IPS-18a (cell line): ENCODE measurements around the gene ABCC12.

Experiments
- H3K27ac ChIP-seq: one replicate; pipeline ENCODE4 v1.5.1; 2013; ENCODE audit warnings: low read length
- H3K27me3 ChIP-seq: one replicate; pipeline ENCODE4 v1.6.1; 2013; ENCODE audit warnings: mild to moderate bottlenecking, low read length; ENCODE audit not compliant: control insufficient read depth, insufficient read depth
- H3K36me3 ChIP-seq: one replicate; pipeline ENCODE4 v1.6.1; 2013; ENCODE audit warnings: low read depth, low read length; ENCODE audit not compliant: control insufficient read depth
- H3K4me1 ChIP-seq: one replicate; pipeline ENCODE4 v1.6.1; 2013; ENCODE audit warnings: low read depth, low read length; ENCODE audit not compliant: control insufficient read depth
- H3K4me3 ChIP-seq: one replicate; pipeline ENCODE4 v1.5.1; 2013; ENCODE audit warnings: low read length
- H3K9ac ChIP-seq: one replicate; pipeline ENCODE4 v1.6.1; 2013; ENCODE audit warnings: mild to moderate bottlenecking, low read length, moderate library complexity
- H3K9me3 ChIP-seq: one replicate; pipeline ENCODE4 v1.6.1; 2013; ENCODE audit warnings: low read depth, low read length; ENCODE audit not compliant: control insufficient read depth

ABCC12 gene

DNA sequence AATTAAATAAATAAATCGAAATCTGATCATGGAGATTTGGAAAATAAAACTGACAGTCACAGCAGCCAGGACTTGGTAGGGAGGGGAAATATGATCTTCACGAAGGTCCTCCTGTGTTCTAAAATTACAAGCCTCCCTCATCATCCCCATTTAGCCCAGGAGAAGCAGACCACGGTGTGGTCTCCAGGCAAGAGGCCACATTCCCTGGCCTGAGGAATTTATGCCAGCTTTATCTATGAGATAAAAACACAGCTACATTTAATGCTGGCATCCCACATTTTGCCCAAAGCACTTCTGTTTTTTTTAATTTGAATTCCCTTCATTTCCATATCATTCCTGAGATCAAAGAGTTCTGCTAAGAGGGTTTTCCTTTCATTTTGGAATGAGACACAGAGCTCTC lies 43.2 kb downstream of the ABCC12 start:
- no peak overlapping the region for H3K27ac ChIP-seq
- H3K36me3 ChIP-seq = no peaks in the 10 kb centered on the region
- H3K27me3 ChIP-seq = no peaks in the 10 kb centered on the region
- no peaks in the 10 kb centered on the region for H3K4me1 ChIP-seq
- no peaks in the 10 kb centered on the region for H3K9me3 ChIP-seq
- no peak overlapping the region for H3K4me3 ChIP-seq
- no peak overlapping the region for H3K9ac ChIP-seq

GRCh38 chr16:48110982-48111381 lies 44.8 kb downstream of the ABCC12 start:
- H3K4me3 ChIP-seq = no peak overlapping the region
- H3K27ac ChIP-seq = no peak overlapping the region
- H3K9me3 ChIP-seq = no peaks in the 10 kb centered on the region
- H3K9ac ChIP-seq = no peak overlapping the region
- H3K4me1 ChIP-seq = no peaks in the 10 kb centered on the region
- no peaks in the 10 kb centered on the region for H3K36me3 ChIP-seq
- no peaks in the 10 kb centered on the region for H3K27me3 ChIP-seq

- Histone ChIP-seq H3K4me3 (no peak overlapping the region), H3K36me3 (no peaks in the 10 kb centered on the region), H3K27me3 (no peaks in the 10 kb centered on the region), H3K9me3 (no peaks in the 10 kb centered on the region), H3K4me1 (no peaks in the 10 kb centered on the region), H3K9ac (no peak overlapping the region), H3K27ac (no peak overlapping the region)
Measured at GRCh38 chr16:48110000-48110399, 45.8 kb downstream of the ABCC12 start.

DNA sequence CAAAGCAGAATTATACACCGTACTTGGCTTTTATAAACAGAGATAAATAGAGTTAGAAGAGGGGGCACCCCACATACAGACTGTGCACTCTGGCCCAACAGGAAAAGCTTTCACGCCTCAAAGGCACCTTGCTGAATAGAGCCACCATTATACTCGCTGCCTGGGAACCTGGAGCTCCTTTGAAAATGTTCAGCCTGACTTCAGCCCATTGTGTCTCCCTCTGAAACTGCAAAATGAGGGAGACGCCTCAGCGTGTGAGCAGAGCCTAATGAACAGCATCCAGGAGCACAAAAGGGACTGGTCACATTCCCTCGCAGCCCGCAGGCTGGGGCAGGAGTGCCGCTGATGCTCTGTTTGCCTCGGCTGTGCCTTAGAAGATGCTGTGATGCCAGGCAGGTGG lies 46.3 kb downstream of the ABCC12 start:
- H3K27me3 ChIP-seq = no peaks in the 10 kb centered on the region
- H3K9me3 ChIP-seq = no peaks in the 10 kb centered on the region
- H3K27ac ChIP-seq = no peak overlapping the region
- no peaks in the 10 kb centered on the region for H3K36me3 ChIP-seq
- H3K9ac ChIP-seq = no peak overlapping the region
- no peaks in the 10 kb centered on the region for H3K4me1 ChIP-seq
- H3K4me3 ChIP-seq = no peak overlapping the region

- Histone ChIP-seq H3K27me3 (no peaks in the 10 kb centered on the region), H3K9ac (no peak overlapping the region), H3K27ac (no peak overlapping the region), H3K4me1 (no peaks in the 10 kb centered on the region), H3K36me3 (no peaks in the 10 kb centered on the region), H3K9me3 (no peaks in the 10 kb centered on the region), H3K4me3 (no peak overlapping the region)
Measured at GRCh38 chr16:48106446-48106845, 49.3 kb downstream of the ABCC12 start.
